Limb (tissue), 2 donors: Measurements from ENCODE around the gene RUNX1.

ENCODE experiments used
- DNase-seq, 2 donors: peaks; one replicate each; pipeline ENCODE4 v3.0.0-alpha.2; 2016; ENCODE audit errors: extremely low spot score in 2 of 2

The RUNX1 gene

GRCh38 chr21:34992736-34993398 lies 56.2 kb downstream of the RUNX1 start:
- DNase-seq: no peak

- DNase-seq: no peak
Measured at GRCh38 chr21:34992180-34992579, 56.9 kb downstream of the RUNX1 start.

- no peak for DNase-seq
Measured at GRCh38 chr21:34991366-34991957, 57.6 kb downstream of the RUNX1 start.

DNA sequence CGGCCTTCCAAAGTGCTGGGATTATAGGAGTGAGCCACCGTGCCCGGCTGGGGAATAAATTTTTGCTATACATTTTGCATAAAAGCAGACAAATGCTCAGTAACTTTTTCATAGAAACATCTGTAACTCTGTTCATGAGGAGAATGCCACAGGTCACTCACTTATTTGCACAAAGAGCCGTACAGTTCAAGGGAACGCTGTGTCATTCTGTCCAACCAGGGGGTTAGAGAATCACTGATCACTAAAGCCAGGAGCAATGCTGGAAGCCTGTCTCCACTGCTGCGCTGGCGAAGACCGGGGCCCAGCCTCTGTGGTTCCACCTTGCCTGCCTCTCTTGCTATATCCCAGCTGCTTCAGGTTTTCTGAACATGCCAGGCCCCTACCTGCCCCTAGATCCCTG lies 58.3 kb downstream of the RUNX1 start:
- no peak for DNase-seq

DNA sequence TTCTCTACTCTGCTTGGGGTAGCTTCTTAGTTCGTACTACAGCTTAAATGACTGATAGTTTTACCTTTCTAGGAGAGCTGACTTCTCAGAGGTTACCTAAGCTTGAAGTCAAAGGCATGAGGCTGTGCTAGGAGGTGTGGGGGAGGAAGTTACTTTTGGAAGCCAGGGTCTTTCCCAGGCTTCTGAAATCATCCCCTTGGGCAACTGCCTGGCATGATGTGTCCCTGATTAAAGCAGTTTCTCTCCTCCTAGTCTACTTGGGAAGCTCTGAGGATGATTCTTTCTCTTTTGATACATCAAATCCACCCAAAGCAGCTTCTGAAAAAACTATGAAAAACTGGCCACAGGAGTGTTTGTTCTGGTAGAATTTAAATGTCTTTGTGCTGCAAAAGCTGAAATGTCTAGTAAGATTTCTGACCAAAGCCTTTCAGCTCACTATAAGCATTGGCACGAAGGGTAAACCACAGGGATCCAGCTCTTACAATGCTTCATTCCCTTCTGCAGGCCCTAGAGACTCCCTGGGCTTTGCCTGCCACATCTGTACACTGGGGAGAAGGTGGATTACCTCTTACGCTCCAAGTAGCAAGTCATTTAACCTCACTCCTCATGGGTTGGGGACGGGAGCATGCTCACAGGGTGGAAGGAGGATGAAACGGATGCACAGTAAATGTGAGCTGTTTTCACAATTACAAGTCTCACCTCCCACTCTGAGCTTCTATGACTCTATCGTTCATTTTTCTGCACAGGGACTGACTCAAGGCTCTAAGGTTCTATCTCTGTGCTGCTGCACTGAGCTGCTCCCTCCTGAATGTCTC lies 59.6 kb downstream of the RUNX1 start:
- no peak for DNase-seq

DNA sequence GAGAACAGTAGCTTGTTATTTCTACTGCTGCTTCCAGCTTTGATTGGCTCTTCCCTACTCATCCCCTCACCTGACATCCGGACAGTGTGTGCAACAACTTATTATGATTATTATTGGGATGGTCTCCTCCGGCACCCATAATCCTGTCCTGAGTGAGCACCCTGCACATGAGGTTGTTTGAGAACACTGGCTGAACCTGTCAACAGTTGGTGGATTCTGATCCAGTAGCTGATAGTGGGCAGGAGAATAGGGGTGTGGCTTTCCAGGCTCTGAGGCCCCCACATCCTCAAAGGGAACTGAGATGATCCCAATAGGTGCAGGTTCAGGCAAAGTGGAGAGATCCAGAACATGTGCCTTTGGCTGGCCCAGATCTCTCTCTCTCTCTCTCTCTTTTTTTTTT lies 60.5 kb downstream of the RUNX1 start:
- DNase-seq: no peak

DNA sequence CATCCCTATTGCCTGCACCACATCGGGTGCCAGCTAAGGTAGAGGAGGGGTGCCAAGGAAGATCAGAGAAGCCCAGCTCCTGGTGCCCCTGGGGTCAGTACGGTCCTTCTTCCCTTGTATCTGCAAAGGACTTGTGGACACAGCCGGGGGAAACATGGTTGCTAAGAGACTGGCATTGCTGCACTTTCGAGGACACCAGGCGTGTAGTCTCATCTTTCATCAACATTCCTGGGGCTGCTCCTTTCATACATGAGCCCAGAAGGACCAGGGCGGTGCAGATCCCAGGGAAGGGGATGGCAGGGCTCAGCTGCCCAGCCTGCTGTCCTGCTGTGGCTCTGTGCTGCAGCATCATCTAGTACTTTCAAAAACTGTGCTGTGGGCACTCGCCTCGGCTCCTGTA lies 61.0 kb downstream of the RUNX1 start:
- DNase-seq: no peak

DNA sequence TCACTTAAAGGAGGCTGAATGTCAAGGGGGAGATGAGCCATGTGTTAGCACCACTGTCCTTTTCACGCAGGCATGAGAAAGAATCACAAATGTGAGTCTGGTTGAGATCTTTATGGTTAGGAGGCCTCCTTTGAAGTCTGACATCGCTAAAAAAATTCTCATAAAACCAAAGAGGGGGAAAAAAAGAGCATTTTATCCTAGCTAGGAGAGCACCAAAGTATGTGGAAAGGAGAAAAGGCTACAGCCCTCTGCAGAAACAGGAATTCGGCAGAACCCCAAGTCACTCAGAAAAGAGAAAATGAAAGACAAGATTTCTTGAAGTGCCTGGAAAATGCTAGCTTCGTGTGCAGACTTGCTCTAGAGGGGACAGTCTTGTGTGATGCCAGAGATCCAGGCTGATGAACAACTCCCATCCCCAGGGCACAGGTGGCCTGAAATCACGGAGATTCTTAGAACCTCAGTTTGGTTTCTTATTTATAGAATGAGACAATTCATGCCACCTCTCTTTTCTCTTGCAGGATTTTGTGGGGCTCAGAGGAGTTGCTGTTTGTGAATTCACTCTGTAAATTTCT lies 61.5 kb downstream of the RUNX1 start:
- DNase-seq: no peak

GRCh38 chr21:34986561-34987500 lies 62.3 kb downstream of the RUNX1 start:
- no peak for DNase-seq

DNA sequence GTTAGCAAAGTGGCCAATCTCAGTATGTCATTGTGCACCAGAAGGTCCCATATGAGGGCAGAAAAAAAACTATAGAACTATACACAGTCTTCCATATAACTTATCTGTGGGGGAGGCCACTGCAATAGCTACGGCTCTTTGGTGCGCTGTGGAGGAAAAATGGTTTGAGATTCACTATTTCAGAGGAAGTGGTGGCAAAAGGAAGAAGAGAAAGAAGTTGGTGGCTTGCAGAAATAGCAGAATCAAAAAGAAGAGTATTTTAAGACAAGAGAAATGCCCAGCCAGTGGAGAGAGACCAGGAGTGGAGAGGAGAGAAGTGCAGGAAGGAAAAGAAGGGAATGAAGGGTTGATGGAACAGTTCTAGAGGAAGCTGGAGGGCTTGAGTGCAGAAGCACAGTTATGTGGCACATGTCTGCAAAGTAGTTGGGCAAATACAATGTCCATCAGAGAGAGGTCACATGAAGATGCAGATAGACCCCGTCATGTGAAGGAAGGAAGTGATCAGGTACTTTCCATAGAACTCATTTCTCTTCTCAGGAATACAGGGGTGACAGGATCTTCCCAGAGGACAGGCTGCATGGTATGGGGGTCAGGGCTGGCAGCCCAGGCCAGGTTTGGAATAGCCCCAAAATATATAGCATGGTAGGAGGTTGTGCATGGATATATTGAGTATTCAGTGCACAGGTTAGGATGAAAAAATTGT lies 64.6 kb downstream of the RUNX1 start:
- no peak for DNase-seq

- DNase-seq: no peak
Measured at GRCh38 chr21:34983680-34984086, 65.4 kb downstream of the RUNX1 start.

DNA sequence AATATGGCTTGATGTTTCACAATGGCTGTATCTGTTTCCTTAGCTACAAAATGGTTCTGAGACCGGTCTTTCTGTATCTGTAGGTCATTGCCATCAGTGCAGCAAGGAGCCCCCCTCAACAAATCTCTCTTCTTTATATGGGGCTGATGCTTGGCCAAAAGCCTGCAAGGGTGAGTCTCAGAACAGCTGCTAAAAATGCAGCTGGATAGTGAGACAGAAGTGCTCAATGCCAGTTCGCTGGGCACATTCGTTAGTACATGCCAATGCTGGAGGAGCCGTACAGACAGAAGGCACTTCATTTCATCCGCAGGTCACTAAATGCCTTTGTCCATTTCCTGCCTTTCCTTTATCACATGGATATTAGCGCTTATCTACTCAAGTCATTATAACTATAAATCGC lies 67.3 kb downstream of the RUNX1 start:
- no peak for DNase-seq

DNA sequence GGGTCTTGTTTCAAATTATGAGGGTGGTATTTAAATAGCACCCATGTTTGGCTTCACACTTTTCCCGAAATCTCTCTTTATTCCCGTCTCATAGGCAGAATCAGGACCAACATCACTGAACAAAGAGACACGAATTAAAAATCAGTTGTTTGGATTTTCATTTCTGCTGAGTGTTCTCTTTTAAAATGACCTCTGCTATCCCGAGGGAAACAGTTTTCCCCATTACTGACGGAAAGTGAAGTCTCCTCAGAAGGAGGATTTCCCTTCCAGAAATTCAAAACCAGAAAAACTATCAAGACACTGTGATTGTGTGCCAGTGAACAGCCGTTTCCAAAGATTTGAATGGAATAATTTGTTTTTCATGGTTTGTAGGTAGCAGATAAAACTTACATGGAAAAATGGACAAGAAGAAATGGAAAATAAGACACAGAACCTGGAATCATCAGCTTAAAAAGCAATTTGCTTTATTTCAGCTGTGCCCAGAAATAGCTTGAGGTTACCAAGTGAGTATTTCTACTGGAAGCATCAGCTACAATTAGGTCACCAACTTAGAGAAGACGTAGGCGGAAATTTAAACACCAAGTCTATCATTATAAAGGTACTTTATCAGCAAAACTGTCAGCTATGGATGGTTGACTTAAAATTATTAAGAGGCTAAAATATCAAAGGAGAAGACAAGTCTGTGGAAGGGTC lies 68.5 kb downstream of the RUNX1 start:
- no peak for DNase-seq

- no peak for DNase-seq
Measured at GRCh38 chr21:34979383-34979782, 69.7 kb downstream of the RUNX1 start.

DNA sequence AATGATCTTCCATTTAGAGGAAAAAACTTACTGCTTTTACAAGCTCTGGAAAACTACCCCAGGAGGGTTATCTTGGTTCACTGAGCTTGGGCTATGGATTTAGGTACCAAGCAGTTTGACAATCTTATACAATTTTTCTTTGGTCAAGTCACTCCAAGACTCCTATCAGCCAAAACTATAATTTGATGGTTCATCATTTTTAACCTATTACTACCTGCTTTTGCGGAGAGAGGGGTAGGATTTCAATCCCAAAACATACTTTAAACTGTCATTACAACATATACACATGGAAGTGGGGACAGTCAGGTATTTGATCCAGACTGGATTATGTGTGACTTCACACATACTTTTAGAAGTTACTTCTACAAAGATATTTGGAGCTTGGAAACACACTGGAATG lies 71.8 kb downstream of the RUNX1 start:
- DNase-seq: no peak

- DNase-seq: no peak
Measured at GRCh38 chr21:34974162-34974981, 74.7 kb downstream of the RUNX1 start.

DNA sequence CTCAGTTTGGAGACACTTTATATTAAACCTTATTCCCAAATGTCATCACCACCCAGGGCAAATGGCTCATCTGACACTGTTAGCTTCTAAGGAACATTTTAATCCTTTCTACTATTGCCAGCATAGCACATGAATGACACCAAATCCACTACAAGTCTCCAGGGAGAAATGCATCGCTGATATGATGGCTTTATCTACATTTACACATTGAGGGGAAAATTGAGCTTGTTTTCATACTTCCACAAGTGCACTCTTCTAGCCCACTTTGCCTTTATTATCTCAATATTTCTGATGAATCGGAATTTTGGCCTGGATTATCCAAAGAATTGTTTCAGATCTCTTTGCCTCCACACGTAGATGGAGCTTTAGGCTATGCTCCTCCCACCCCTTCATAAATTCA lies 75.4 kb downstream of the RUNX1 start:
- DNase-seq: no peak

- no peak for DNase-seq
Measured at GRCh38 chr21:34971656-34972055, 77.4 kb downstream of the RUNX1 start.

DNA sequence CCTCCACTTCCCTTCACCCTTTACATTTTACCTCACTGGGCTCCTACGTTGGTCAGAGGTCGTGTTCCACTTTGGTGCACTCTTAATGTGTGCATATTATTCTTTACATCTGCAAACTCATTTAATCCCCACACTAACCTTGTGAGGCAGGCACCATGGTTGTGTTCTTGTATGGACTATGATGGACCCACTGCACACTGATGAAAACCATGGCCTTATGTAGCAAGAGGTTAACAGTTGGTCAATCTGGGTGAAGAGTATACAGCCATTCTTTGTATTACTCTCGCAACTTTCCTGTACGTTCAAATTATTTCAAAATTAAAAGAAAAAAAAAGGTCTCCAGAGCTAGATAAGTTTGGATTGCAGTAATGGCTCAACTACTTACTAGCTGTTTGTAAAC lies 78.5 kb downstream of the RUNX1 start:
- no peak for DNase-seq
